WERI-Rb-1 (cell line): ENCODE results near the gene TIPIN.
A peak's percentile ranks its signal among the peaks of the same experiment; 100 is the strongest.
"Not testable (repeated sequence)": the region's sequence is repeated elsewhere in the genome, so short reads cannot be mapped to it uniquely, and the experiment has no call there.

Experiments used
- DNase-seq: peaks from one replicate; pipeline ENCODE4 v3.0.0-alpha.2; 2020
- H3K27ac ChIP-seq: fragments of 250-450 bp; sonication (Bioruptor Pico); 2 replicates; pipeline ENCODE4 v1.5.1; 2020; ENCODE audit warnings: mild to moderate bottlenecking, moderate library complexity
- H3K27me3 ChIP-seq: fragments of 250-450 bp; sonication (Bioruptor Pico); 2 replicates; pipeline ENCODE4 v1.5.1; 2021; ENCODE audit warnings: mild to moderate bottlenecking, low read depth, moderate library complexity; ENCODE audit not compliant: insufficient read depth, severe bottlenecking
- H3K36me3 ChIP-seq: fragments of 250-450 bp; sonication (Bioruptor Pico); 2 replicates; pipeline ENCODE4 v1.5.1; 2020; ENCODE audit warnings: mild to moderate bottlenecking, moderate library complexity
- H3K4me3 ChIP-seq: 2 replicates; pipeline ENCODE4 v1.5.1; 2011; ENCODE audit warnings: low read depth, mild to moderate bottlenecking, control low read depth, low read length
- H3K9me3 ChIP-seq: fragments of 250-450 bp; sonication (Bioruptor Pico); 2 replicates; pipeline ENCODE4 v1.5.1; 2021; ENCODE audit warnings: mild to moderate bottlenecking, moderate library complexity; ENCODE audit not compliant: severe bottlenecking
- CTCF ChIP-seq: IDR thresholded peaks from 2 replicates; pipeline ENCODE4 v1.5.1; 2011; ENCODE audit warnings: low read depth, mild to moderate bottlenecking, control low read depth, inconsistent platforms, low read length

The TIPIN gene

GRCh38 chr15:66359740-66360139 is 3.3 kb upstream of the TIPIN start:
- Histone ChIP-seq H3K27me3 (no peaks in the 10 kb centered on the region), H3K9me3 (no peaks in the 10 kb centered on the region), H3K36me3 (no peaks in the 10 kb centered on the region), H3K27ac (no peak overlapping the region), H3K4me3 (no peak overlapping the region)
- DNase-seq, result no peak
- TF ChIP-seq CTCF, result no peak

- Histone ChIP-seq H3K27me3 (no peaks in the 10 kb centered on the region), H3K9me3 (no peaks in the 10 kb centered on the region), H3K36me3 (peaks cover 18% of the 10 kb centered on the region), H3K4me3 (peak overlapping the region; percentile 73), H3K27ac (peak overlapping the region; percentile 85)
- DNase-seq, result no peak
- TF ChIP-seq CTCF, result no peak
Observed at GRCh38 chr15:66356077-66356358, 467 bp downstream of the TIPIN start.

- H3K4me3 ChIP-seq, H3K27ac ChIP-seq, H3K27me3 ChIP-seq, DNase-seq, H3K9me3 ChIP-seq: not testable (repeated sequence)
- H3K36me3 ChIP-seq, result peaks cover 43% of the 10 kb centered on the region
Observed at GRCh38 chr15:66348530-66348929, 8.0 kb downstream of the TIPIN start.

DNA sequence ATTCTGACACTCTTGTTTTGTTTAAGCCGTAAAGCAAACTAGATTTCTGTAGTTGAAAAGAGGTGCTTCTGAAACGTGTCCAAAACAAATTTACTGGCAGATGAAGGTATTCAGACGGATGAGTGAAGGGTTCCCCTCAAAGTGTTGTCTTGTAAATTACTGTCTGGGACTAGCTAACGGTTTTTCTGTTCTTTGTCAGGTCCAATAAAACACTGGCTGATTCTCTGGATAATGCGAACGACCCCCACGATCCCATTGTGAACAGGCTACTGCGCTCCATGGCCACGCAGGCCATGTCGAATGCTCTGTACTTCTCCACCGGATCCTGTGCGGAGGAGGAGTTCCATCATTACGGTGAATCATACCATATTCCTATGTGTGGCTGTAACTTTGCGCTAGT is 27.7 kb downstream of the TIPIN start:
- Histone ChIP-seq H3K36me3 (peaks cover 78% of the 10 kb centered on the region), H3K4me3 (no peak overlapping the region), H3K27ac (no peak overlapping the region), H3K27me3 (no peaks in the 10 kb centered on the region), H3K9me3 (no peaks in the 10 kb centered on the region)
- DNase-seq, result no peak
- no peak for TF ChIP-seq CTCF

DNA sequence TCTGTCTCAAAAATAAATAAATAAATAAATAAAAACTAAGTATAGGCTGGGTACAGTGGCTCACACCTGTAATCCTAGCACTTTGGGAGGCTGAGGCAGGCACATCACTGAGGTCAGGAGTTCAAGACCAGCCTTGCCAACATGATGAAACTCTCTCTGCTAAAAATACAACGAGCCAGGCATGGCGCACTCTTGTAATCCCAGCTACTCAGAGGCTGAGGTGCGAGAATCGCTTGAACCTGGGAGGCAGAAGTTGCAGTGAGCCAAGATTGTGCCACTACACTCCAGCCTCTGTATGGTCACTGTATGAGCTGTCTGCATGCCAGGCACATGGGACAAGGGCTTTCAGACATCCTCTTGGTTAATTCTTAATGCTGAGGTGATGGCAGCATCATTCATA is 28.7 kb downstream of the TIPIN start:
- Histone ChIP-seq H3K4me3 (no peak overlapping the region), H3K27ac (no peak overlapping the region), H3K36me3 (peaks cover 77% of the 10 kb centered on the region), H3K27me3 (no peaks in the 10 kb centered on the region), H3K9me3 (no peaks in the 10 kb centered on the region)
- TF ChIP-seq CTCF, result no peak
- no peak for DNase-seq

- no peak for DNase-seq
- Histone ChIP-seq H3K9me3 (no peaks in the 10 kb centered on the region), H3K27ac (no peak overlapping the region), H3K36me3 (peaks cover 77% of the 10 kb centered on the region), H3K4me3 (no peak overlapping the region), H3K27me3 (no peaks in the 10 kb centered on the region)
- TF ChIP-seq CTCF, result no peak
Observed at GRCh38 chr15:66326051-66326450, 30.4 kb downstream of the TIPIN start.
